GM23338 (cell line): Measurements from ENCODE around the gene NR4A1. TPM values are rescaled to one million over a fixed set of nuclear protein-coding genes. Genes with fewer than 3 reads are reported as not detected.
"Not testable (repeated sequence)": the region's sequence is repeated elsewhere in the genome, so short reads cannot be mapped to it uniquely, and the experiment has no call there.

ENCODE experiments used
- ATAC-seq: fragments of 200-7000 bp; cut with Tn5 transposase; 3 replicates; pipeline ENCODE4 v1.9.1; 2020
- DNase-seq: peaks from one replicate; pipeline ENCODE4 v3.0.0-alpha.2; 2015; ENCODE audit warnings: low spot score
- H2AFZ ChIP-seq: fragments of 200-600 bp; sonication (generic); 2 replicates; pipeline ENCODE4 v1.8.0; 2016; ENCODE audit warnings: antibody characterized with exemption, mild to moderate bottlenecking, moderate library complexity
- H3F3A ChIP-seq: fragments of 200-600 bp; sonication (generic); replicated peaks from 2 replicates; pipeline ENCODE4 v1.8.0; 2017; ENCODE audit warnings: antibody characterized with exemption, mixed run types, low read depth
- H3K27ac ChIP-seq: fragments of 200-600 bp; sonication (generic); 2 replicates; pipeline ENCODE4 v1.6.1; 2016; ENCODE audit warnings: low read depth
- H3K27me3 ChIP-seq: fragments of 200-600 bp; sonication (generic); 2 replicates; pipeline ENCODE4 v1.8.0; 2016; ENCODE audit warnings: mild to moderate bottlenecking, mixed run types, moderate library complexity; ENCODE audit not compliant: insufficient read depth
- H3K36me3 ChIP-seq: fragments of 200-600 bp; sonication (generic); 2 replicates; pipeline ENCODE4 v1.8.0; 2016; ENCODE audit warnings: mild to moderate bottlenecking; ENCODE audit not compliant: insufficient read depth
- H3K4me1 ChIP-seq: fragments of 200-600 bp; sonication (generic); 2 replicates; pipeline ENCODE4 v1.8.0; 2016; ENCODE audit warnings: mild to moderate bottlenecking, moderate library complexity; ENCODE audit not compliant: insufficient read depth
- H3K4me2 ChIP-seq: fragments of 200-600 bp; sonication (generic); 2 replicates; pipeline ENCODE4 v1.7.1; 2017; ENCODE audit warnings: mixed run types
- H3K4me3 ChIP-seq: fragments of 200-600 bp; sonication (generic); 2 replicates; pipeline ENCODE4 v1.6.1; 2016; ENCODE audit warnings: mixed run types
- H3K79me2 ChIP-seq: fragments of 200-600 bp; sonication (generic); replicated peaks from 2 replicates; pipeline ENCODE4 v1.8.0; 2017; ENCODE audit warnings: mild to moderate bottlenecking; ENCODE audit not compliant: insufficient read depth
- H3K9me2 ChIP-seq: fragments of 200-600 bp; sonication (generic); 2 replicates; pipeline ENCODE4 v1.8.0; 2017; ENCODE audit not compliant: insufficient read depth
- H4K20me1 ChIP-seq: fragments of 200-600 bp; sonication (generic); replicated peaks from 2 replicates; pipeline ENCODE4 v1.8.0; 2017; ENCODE audit warnings: mild to moderate bottlenecking; ENCODE audit not compliant: insufficient read depth
- H3K27ac Mint-ChIP-seq: 2 replicates; pipeline ENCODE4 v1.8.0; 2020; ENCODE audit warnings: inconsistent platforms, mild to moderate bottlenecking, moderate library complexity, mixed read lengths
- H3K27me3 Mint-ChIP-seq: 3 replicates; pipeline ENCODE4 v1.8.0; 2022; ENCODE audit warnings: low read depth, mild to moderate bottlenecking, moderate library complexity, mixed read lengths, inconsistent platforms; ENCODE audit not compliant: insufficient read depth, poor library complexity
- H3K36me3 Mint-ChIP-seq: 3 replicates; pipeline ENCODE4 v1.8.0; 2021; ENCODE audit warnings: low read depth, mild to moderate bottlenecking, inconsistent platforms, moderate library complexity, mixed read lengths
- H3K4me1 Mint-ChIP-seq: 3 replicates; pipeline ENCODE4 v1.8.0; 2020; ENCODE audit warnings: mild to moderate bottlenecking, inconsistent platforms, mixed read lengths
- H3K4me3 Mint-ChIP-seq: 3 replicates; pipeline ENCODE4 v1.8.0; 2021; ENCODE audit warnings: moderate library complexity, mild to moderate bottlenecking, inconsistent platforms, mixed read lengths
- H3K9me3 Mint-ChIP-seq: 3 replicates; pipeline ENCODE4 v1.8.0; 2020; ENCODE audit warnings: moderate library complexity, mild to moderate bottlenecking, inconsistent platforms, mixed read lengths
- EZH2 ChIP-seq: fragments of 200-600 bp; sonication (generic); IDR thresholded peaks from one replicate; pipeline ENCODE4 v1.8.0; 2017; ENCODE audit warnings: antibody characterized with exemption, mild to moderate bottlenecking, low read depth; ENCODE audit not compliant: unreplicated experiment
- JUNB ChIP-seq: IDR thresholded peaks from one replicate; pipeline ENCODE4 v1.6.1; 2016; ENCODE audit warnings: antibody characterized with exemption; ENCODE audit not compliant: unreplicated experiment
- REST ChIP-seq: IDR thresholded peaks from one replicate; pipeline ENCODE4 v1.6.1; 2018; ENCODE audit warnings: antibody characterized with exemption; ENCODE audit not compliant: unreplicated experiment
- STAT1 ChIP-seq: IDR thresholded peaks from one replicate; pipeline ENCODE4 v1.6.1; 2016; ENCODE audit warnings: antibody characterized with exemption; ENCODE audit not compliant: unreplicated experiment
- ZNF331 ChIP-seq: fragments of 250-450 bp; sonication (Bioruptor Pico); IDR thresholded peaks from 2 replicates; pipeline ENCODE4 v1.5.0; 2020; ENCODE audit warnings: low read depth, mild to moderate bottlenecking, moderate library complexity
- polyA plus RNA-seq: library from polyadenylated mRNA; unstranded; fragments of >200 nt; fragmentation: Nextera tagmentation; extraction: Ambion mirVana; gene quantifications from 2 replicates; pipeline ENCODE4 v1.2.1, GENCODE V29; 2016
- total RNA-seq: library from RNA; depleted of rRNA; stranded (reverse); fragments of >200 nt; shearing (Covaris generic); gene quantifications from 2 replicates; pipeline ENCODE4 v1.2.3, GENCODE V29; 2014; rRNA removed

Gene NR4A1
- total and polyA plus RNA-seq, 2 experiments from 2014 or later, result 7.5 to 19.1 TPM

DNA sequence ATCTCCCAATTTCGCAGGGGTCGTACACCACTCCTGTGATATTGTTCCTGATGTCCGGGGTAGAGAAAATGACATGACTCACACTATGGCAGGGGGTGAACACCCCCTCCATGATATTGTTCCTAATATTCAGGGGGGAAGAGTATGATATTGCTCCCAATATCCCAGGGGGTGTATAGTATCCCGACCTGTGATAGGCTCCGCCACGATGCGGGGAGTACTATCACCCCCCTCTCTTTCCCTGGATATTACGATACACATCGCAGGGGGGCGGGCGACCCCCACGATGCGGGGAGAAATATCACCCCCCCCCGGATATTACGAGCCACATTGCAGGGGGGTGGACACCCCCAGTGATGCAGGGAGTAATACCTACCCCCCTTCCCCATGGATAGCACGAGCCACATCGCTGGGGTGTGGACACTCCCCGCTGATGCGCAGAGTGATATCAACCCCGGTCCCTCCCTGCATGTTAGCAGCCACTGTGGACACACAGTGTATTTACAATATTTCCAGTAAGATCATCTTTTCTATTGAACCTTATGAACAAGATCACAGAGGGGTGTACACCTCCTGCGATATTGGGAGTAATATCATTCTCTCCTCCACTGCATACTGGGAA is 45.9 kb downstream of the NR4A1 start (continued):
- TF ChIP-seq REST (no peak), JUNB (no peak), ZNF331 (CRISPR knock-in tag) (no peak), EZH2 (no peak), STAT1 (no peak)

DNA sequence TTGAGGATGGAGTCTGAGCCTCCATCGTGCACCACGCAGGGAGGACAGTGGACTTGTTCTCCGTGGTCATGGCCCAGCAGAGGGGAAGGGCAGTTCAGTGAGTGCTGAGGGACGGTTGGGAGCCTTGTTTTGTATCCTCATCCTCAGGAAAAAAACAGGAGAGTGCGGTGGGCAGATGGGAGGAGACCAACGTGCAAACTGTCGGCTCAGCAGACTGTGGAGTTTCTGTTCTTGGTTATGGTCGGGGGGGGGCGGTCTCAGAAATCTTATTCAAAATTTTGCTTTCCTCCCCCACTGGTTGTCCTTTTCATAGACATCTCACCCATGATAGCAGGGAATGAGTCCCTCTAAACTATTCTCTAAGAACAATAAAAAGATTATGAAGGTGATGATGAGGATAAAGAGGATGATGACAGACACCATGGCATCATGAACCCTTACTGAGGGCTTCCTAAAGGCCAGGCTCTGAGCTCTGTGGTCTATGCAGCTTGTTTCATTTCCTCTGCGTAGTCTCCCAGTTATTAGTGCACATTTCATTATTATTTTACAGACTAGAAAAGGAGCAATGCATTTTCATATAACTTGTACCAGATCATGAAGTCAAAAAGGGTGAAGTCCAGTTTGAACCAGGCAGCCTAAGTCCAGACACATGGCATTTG is 53.3 kb downstream of the NR4A1 start:
- H3K79me2 ChIP-seq, H2AFZ ChIP-seq, H3K36me3 Mint-ChIP-seq, H3K36me3 ChIP-seq, H3K9me2 ChIP-seq, ATAC-seq, H3K27me3 ChIP-seq, H3F3A ChIP-seq, H3K4me1 ChIP-seq, H3K9me3 Mint-ChIP-seq, H3K4me1 Mint-ChIP-seq, H3K27ac ChIP-seq, H3K4me3 Mint-ChIP-seq, H3K4me2 ChIP-seq, H3K27ac Mint-ChIP-seq, DNase-seq, H3K4me3 ChIP-seq, H4K20me1 ChIP-seq, H3K27me3 Mint-ChIP-seq: not testable (repeated sequence)

Other genes with a start within 250 kb of the NR4A1 start
- gene FIGNL2, start 202.7 kb upstream of the NR4A1 start, total RNA-seq, result 4.1 and 5.2 TPM in 2 replicates
- 1.1 and 1.4 TPM in 2 replicates for gene FIGNL2, start 202.7 kb upstream of the NR4A1 start, polyA plus RNA-seq
- 0.27 and 1.7 TPM in 2 replicates for gene ANKRD33, start 163.3 kb upstream of the NR4A1 start, total RNA-seq
- 0.27 and 0.42 TPM in 2 replicates for gene ANKRD33, start 163.3 kb upstream of the NR4A1 start, polyA plus RNA-seq
- 0.28 and 0.62 TPM in 2 replicates for gene ACVRL1, start 143.9 kb upstream of the NR4A1 start, total RNA-seq
- 0.23 TPM in 1 of 2 replicates, not detected in the other for gene ACVRL1, start 143.9 kb upstream of the NR4A1 start, polyA plus RNA-seq
- gene ACVR1B, start 99.7 kb upstream of the NR4A1 start, total RNA-seq, result 7.5 and 7.8 TPM in 2 replicates
- 2.4 and 2.6 TPM in 2 replicates for gene ACVR1B, start 99.7 kb upstream of the NR4A1 start, polyA plus RNA-seq
- 3.0 and 3.5 TPM in 2 replicates for gene TAMALIN, start 44.5 kb upstream of the NR4A1 start, total RNA-seq
- gene TAMALIN, start 44.5 kb upstream of the NR4A1 start, polyA plus RNA-seq, result 0.34 and 0.73 TPM in 2 replicates
- 60.3 and 111 TPM in 2 replicates for gene ATG101, start 18.5 kb downstream of the NR4A1 start, total RNA-seq
- 27.7 and 29.4 TPM in 2 replicates for gene ATG101, start 18.5 kb downstream of the NR4A1 start, polyA plus RNA-seq
- gene SMIM41, start 28.3 kb downstream of the NR4A1 start, total RNA-seq, result 0.12 and 0.66 TPM in 2 replicates
- gene SMIM41, start 28.3 kb downstream of the NR4A1 start, polyA plus RNA-seq, result 0.66 and 0.80 TPM in 2 replicates
- not detected in 2 replicates for gene KRT80, start 140.6 kb downstream of the NR4A1 start, total RNA-seq
- gene KRT80, start 140.6 kb downstream of the NR4A1 start, polyA plus RNA-seq, result not detected in 2 replicates
- gene KRT7, start 181.8 kb downstream of the NR4A1 start, total RNA-seq, result 9.4 and 11.7 TPM in 2 replicates
- 6.5 and 16.4 TPM in 2 replicates for gene KRT7, start 181.8 kb downstream of the NR4A1 start, polyA plus RNA-seq
- gene KRT86, start 223.2 kb downstream of the NR4A1 start, total RNA-seq, result not detected in 2 replicates
- gene KRT86, start 223.2 kb downstream of the NR4A1 start, polyA plus RNA-seq, result 0.16 and 0.30 TPM in 2 replicates
- not detected in 2 replicates for gene KRT81, start 240.1 kb downstream of the NR4A1 start, total RNA-seq
- not detected in 2 replicates for gene KRT81, start 240.1 kb downstream of the NR4A1 start, polyA plus RNA-seq